Measurements from ENCODE around the gene FUZ. TPM values are rescaled to one million over a fixed set of nuclear protein-coding genes. Genes with fewer than 3 reads are reported as not detected.

FUZ gene
- total and polyA plus RNA-seq, 2 of the 8 experiments (the other 6 are each of a cell fraction or from before 2014, with no cell fraction given): 28.4 to 33.9 TPM

DNA sequence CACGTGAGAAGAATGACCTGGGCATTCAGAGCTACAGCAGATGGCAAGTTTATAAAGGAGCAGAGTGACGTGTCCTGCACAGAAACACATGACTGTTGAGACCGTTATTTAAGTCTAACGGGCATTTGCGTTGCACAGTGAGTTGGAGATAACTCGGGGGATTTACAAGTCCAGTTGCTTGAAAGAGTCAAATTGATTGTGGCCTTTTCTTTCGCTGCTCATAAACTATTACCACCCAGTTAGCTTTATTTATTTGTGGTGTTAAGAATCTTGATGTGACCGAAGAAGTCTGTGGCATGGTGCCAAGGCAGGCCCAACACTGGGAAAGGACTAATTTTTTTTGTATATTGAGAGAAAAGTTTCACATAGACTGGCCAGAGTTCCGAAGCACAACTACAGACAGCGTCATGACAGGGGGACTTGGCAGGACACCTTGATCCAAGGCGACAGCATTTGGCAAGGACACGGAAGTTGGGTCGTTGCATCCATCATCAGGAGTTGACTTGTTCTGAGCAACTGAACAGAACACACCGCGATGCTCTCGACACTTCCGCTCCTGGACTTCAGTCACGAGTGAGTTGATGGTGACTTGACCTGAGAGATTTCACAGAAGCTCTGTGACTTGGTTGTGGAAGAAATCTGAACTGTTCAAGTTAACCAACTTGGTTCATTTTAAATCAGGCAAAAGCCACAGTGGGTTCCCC lies 25.9 kb upstream of the FUZ start (continued):
- TF ChIP-seq USF2 (IDR thresholded peaks at IDR 0.05; ENCODE audit: low read length) (no peak), HDAC2 (IDR thresholded peaks at IDR 0.05; ENCODE audit: borderline replicate concordance in 1 of 2, low read depth in 2 of 2, low read length in 2 of 2) (no peak), ASH2L (IDR thresholded peaks at IDR 0.05; ENCODE audit: low read length) (no peak), TCF12 (IDR thresholded peaks at IDR 0.05; ENCODE audit: low read depth, low read length) (no peak), BRCA1 (IDR thresholded peaks at IDR 0.05; ENCODE audit: low read depth, low read length) (no peak), SP2 (IDR thresholded peaks at IDR 0.05; ENCODE audit: low read length) (no peak), POLR2AphosphoS5 (IDR thresholded peaks at IDR 0.05; ENCODE audit: low read depth, low read length) (no peak), SUZ12 (IDR thresholded peaks at IDR 0.05; ENCODE audit: low read length) (no peak)

Data from H1 (cell line).